GM13977 (cell line): ENCODE measurements around the gene CAMKMT.

ENCODE experiments used
- DNase-seq: peaks from one replicate; pipeline ENCODE4 v3.0.0; 2012; ENCODE audit warnings: low spot score
- in situ Hi-C: fragments of 300-500 bp; cut with MboI; formaldehyde crosslinking; loops from one replicate; pipeline ENCODE4 v1.12.0; 2022; ENCODE audit warnings: low sequenced_read_pairs, low pct_unique_long_range_greater_than_20kb, mixed read lengths, inconsistent platforms; ENCODE audit not compliant: unreplicated experiment
- TF ChIP-seq, protein P1 (sequence below): IDR thresholded peaks from 2 replicates; pipeline ENCODE4 v1.5.1; 2012; ENCODE audit warnings: mild to moderate bottlenecking, control low read depth; ENCODE audit not compliant: insufficient read depth; ENCODE audit errors: extremely low read depth, missing control alignments

The CAMKMT gene

DNA sequence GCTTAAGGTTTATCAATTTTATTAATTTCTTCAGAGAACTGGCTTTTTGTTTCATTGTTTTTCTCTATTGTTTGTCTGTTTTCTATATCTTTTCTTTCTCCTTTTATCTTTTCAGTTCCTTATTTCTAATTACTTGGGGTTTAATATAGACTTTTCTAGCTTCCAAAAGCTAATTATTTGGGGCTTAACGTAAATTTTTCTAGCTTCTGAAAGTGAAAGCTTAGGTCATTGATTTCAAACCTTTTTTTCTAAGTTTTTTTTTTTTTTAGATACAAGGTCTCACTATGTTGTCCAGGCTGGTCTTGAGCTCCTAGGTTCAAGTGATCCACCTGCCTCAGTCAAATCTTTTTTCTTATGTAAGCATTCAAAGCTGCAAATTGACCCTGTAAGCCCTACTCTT, 266.6 kb downstream of the CAMKMT start:
- DNase-seq, result no peak
- in situ Hi-C loops, result no loop called here
- TF ChIP-seq, protein P1, sequence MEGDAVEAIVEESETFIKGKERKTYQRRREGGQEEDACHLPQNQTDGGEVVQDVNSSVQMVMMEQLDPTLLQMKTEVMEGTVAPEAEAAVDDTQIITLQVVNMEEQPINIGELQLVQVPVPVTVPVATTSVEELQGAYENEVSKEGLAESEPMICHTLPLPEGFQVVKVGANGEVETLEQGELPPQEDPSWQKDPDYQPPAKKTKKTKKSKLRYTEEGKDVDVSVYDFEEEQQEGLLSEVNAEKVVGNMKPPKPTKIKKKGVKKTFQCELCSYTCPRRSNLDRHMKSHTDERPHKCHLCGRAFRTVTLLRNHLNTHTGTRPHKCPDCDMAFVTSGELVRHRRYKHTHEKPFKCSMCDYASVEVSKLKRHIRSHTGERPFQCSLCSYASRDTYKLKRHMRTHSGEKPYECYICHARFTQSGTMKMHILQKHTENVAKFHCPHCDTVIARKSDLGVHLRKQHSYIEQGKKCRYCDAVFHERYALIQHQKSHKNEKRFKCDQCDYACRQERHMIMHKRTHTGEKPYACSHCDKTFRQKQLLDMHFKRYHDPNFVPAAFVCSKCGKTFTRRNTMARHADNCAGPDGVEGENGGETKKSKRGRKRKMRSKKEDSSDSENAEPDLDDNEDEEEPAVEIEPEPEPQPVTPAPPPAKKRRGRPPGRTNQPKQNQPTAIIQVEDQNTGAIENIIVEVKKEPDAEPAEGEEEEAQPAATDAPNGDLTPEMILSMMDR, result no peak

DNA sequence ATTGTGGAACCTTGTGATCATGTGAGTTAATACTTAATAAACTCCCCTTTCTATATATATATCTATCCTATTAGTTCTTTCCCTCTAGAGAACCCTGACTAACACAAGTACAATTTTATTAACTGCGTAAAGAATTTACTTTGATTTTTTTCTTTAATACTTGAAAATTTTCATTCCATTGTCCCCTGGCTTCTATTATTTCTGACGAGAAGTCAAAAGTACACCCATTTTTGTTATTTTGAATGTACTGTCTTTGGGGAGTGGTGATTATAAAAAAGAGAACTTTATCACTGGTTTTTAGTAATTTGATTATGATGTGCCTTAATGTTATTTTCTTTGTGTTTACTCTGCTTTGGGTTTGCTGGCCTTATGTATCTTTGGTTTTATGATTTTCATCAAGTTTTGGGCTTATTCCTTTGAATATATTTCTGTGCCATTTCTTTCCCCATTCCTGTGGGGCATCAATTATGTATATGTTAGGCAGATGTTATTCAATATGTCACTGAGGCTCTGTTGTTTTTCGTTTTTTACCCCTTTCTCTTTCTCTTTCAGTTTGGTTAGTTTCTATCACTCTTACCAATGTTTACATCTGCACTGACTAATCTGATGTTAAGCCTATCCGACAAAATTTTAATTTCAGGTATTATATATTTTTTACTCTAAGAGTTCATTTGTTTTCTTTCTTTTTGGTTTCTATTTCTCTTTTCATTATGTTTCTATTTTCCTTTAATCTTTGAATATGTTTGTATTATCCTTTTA, 271.4 kb downstream of the CAMKMT start:
- DNase-seq, result no peak
- in situ Hi-C loops, result no loop called here
- TF ChIP-seq, protein P1, result no peak

DNA sequence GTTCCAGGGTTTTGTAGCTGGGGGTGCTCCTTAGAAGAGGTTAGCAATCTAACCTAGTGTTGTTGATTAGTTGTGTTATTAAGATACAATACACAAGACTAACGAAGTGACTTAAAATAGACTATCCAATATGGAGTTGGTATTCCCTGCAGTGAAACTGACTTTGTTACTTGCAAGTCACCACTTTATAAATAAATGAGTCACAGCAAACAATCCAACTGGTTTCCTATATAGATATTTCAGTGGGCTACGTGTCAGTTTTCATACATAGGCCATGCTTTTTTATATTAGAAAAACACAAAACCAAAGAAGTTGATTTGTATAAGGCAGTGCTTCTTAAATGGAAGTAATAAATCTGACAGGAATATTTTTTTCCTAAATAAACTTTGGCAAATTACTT, 274.0 kb downstream of the CAMKMT start:
- in situ Hi-C loops, result no loop called here
- DNase-seq, result no peak
- TF ChIP-seq, protein P1, result no peak

DNA sequence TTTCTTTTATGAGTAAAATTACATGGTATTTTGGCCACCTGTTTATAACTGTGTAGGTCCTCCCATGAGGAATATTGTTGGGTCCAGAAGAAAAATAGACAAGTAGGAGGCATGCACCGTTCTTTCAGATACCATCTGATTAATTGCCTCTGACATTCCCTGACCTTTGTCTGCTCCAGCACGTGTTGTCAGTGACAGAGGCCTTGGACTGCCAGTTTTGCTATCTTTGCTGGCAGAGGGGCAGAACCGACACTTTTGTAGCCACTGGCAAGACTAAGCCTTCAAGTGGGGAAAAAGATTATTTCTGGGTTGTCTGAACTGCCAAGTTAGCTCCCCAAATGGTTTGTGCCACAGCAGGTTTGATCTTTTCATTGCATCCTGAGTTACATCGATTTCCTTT, 276.9 kb downstream of the CAMKMT start:
- in situ Hi-C loops, result no loop called here
- TF ChIP-seq, protein P1, result no peak
- no peak for DNase-seq

DNA sequence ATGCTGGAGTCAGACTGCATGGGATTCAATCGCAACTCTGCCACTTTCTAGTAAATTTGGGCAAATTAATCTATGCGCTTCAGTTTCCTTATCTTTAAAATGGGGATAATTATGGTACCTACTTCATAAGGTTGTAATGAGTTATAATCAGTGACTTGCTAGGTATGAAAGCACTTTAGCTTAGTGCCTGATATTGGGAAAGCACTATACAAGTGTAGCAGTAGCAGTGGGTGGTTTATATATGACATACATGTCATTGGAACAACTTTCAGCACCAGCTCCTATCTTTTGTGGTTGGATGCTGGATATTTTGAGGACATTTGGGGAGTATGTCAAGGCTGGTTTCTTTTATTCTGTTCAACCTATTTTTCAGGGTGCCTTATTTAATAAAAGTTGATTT, 277.7 kb downstream of the CAMKMT start:
- TF ChIP-seq, protein P1, result no peak
- in situ Hi-C loops, result no loop called here
- no peak for DNase-seq

DNA sequence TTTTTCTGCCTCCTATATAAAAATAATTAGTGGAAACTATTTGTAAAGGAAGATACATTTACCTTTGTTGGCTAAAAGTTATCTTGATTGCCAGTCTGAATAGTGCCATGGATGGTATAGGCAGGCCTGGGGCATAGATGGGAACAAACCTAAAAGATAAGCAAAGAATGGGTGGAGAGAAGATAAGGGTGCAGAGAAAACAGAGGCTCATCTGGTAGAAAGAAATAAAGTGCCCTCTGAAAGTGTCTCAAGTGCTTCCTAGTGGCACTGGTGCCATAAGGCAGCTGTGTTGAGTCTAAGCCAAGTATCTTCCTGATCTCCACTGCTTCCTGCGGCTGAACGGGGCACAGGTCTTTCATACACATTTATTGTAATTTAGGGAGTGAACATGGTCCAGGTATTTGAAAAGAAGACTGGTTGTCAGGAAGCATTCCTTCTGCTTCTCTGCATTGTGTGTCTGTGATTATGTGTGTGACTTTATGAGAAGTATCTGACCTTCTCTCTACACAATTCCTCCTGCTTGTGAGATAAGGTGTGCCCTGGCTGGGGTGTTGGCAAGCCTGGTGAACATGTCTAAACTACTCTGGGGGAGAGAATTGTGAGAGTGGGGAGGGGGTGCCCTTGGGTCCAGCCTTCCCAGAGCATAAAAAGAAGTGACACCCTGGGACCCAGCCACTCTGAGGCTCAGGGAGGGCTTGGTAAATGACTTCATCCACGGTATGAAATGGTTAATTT, 280.5 kb downstream of the CAMKMT start:
- no peak for DNase-seq
- TF ChIP-seq, protein P1, result no peak
- in situ Hi-C loops, result no loop called here
